ENCODE results near the gene CAD. TPM values are rescaled to one million over a fixed set of nuclear protein-coding genes. Genes with fewer than 3 reads are reported as not detected.

CAD gene
- total RNA-seq, 2 experiments from 2014 or later = 156 to 158 TPM

DNA sequence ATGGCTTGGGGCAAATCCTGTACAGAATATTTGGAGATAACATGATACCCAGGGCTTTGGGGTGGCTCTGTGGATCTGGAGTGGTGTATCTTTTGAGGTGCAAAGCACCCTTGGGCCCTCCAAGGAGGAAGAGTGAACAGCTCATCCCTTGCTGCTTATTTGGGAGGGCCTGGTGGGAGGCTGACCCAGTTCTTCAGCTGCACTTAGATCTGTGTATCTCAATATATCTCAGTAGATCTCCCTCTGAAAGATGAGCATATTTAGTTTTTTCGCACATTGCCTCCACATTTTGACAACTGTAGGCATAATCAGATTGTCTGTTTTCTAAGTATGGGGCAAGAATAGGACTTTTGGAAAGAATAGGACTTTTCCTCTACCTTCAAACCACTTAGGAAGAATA is 67.8 kb downstream of the CAD start:
- ChIA-PET CTCF (interaction anchor here (0.8 to 1.2 kb wide), 2 partner anchors 20 to 323 kb away, joined by 3 read pairs; no protein-coding TSS in a partner anchor), POLR2A (no interaction called here)

- POLR2A ChIA-PET = interaction anchor here (0.6 kb wide), 1 partner anchor 170 kb away, joined by 3 read pairs; no protein-coding TSS in a partner anchor
- CTCF ChIA-PET = no interaction called here
Observed at GRCh38 chr2:27285481-27285880, 68.3 kb downstream of the CAD start.

- ChIA-PET POLR2A (no interaction called here), CTCF (interaction anchor here (1.6 kb wide), 1 partner anchor 81 kb away, joined by 4 read pairs; the partner anchor contains the start of gene EIF2B4)
Observed at GRCh38 chr2:27288610-27289009, 71.4 kb downstream of the CAD start.

DNA sequence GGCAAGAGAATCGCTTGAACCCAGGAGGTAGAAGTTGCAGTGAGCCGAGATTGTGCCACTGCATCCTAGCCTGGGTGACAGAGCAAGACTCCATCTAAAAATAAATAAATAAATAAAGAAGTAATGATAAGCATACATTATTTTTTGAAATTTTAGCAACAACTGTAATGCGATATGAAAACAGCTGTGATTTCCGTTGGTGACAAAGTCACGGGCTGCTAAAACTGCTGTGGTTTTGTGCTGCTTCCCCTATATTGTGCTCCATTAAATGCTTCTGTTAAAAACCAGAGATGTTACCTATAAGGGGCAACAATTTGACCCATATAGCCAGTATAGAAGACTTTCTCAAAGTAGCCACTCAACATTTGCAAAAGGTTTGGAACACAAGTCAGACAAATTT is 73.4 kb downstream of the CAD start:
- CTCF ChIA-PET = interaction anchor here (1.5 kb wide), 1 partner anchor 13 kb away, joined by 4 read pairs; no protein-coding TSS in a partner anchor
- POLR2A ChIA-PET = no interaction called here

DNA sequence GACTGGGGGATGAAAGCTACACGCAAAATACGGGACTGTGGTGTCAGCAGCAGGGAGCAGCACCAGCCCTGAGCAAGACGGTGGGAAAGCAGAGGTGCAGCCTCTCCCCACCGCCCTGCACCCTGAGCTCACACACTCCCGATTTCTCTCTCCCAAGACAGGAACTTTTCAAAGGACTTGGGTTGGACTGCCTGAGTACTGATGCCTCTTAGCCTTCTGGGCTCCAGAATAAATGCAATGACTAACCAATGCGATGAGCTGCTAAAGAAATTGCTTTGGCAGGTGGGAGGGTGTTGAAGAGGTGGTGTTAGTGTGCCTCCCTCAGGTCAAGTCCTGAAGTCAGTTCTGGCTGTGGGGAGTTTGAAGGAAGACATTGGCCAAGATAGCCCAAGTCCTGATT is 74.7 kb downstream of the CAD start:
- POLR2A ChIA-PET = no interaction called here
- CTCF ChIA-PET = interaction anchor here (1.4 to 2.5 kb wide), 2 partner anchors 11 to 12 kb away, joined by 4 to 12 read pairs; no protein-coding TSS in a partner anchor

Other genes with a start within 250 kb of the CAD start
- gene MAPRE3, start 246.7 kb upstream of the CAD start, total RNA-seq = 1 to 10 TPM; 2.4 to 3.8 TPM
- gene TMEM214, start 184.4 kb upstream of the CAD start, total RNA-seq = 10 to 100 TPM; 74.4 to 75.0 TPM
- 10 to 100 TPM; 15.1 to 15.8 TPM for gene AGBL5, start 165.7 kb upstream of the CAD start, total RNA-seq
- 100 to 1,000 TPM; 338 to 350 TPM for gene OST4, start 145.7 kb upstream of the CAD start, total RNA-seq
- under 1 TPM; 0.48 to 0.69 TPM for gene EMILIN1, start 138.8 kb upstream of the CAD start, total RNA-seq
- gene KHK, start 130.6 kb upstream of the CAD start, total RNA-seq = 10 to 100 TPM; 14.1 to 15.2 TPM
- gene CGREF1, start 98.2 kb upstream of the CAD start, total RNA-seq = 1 to 10 TPM; 4.7 to 7.0 TPM
- under 1 TPM; 0.34 to 0.40 TPM for gene ABHD1, start 93.6 kb upstream of the CAD start, total RNA-seq
- gene PREB, start 82.7 kb upstream of the CAD start, total RNA-seq = 10 to 100 TPM; 72.0 to 77.0 TPM
- not detected for gene PRR30, start 78.0 kb upstream of the CAD start, total RNA-seq
- not detected for gene TCF23, start 68.4 kb upstream of the CAD start, total RNA-seq
- 10 to 100 TPM; 95.3 to 96.0 TPM for gene ATRAID, start 5.3 kb upstream of the CAD start, total RNA-seq
- gene SLC5A6, start 5.1 kb upstream of the CAD start, total RNA-seq = 10 to 100 TPM; 91.3 to 94.1 TPM
- under 1 TPM; 0.23 to 0.59 TPM for gene SLC30A3, start 45.7 kb downstream of the CAD start, total RNA-seq
- gene DNAJC5G, start 58.1 kb downstream of the CAD start, total RNA-seq = not detected
- under 1 TPM; 0.15 to 0.30 TPM for gene TRIM54, start 65.1 kb downstream of the CAD start, total RNA-seq
- 1 to 10 TPM; 1.0 to 1.1 TPM for gene UCN, start 91.1 kb downstream of the CAD start, total RNA-seq
- gene MPV17, start 105.7 kb downstream of the CAD start, total RNA-seq = 10 to 100 TPM; 89.3 to 92.8 TPM
- gene GTF3C2, start 139.4 kb downstream of the CAD start, total RNA-seq = 10 to 100 TPM; 76.1 to 76.6 TPM
- gene EIF2B4, start 153.0 kb downstream of the CAD start, total RNA-seq = 10 to 100 TPM; 43.6 to 46.6 TPM
- 100 to 1,000 TPM; 111 to 112 TPM for gene SNX17, start 153.2 kb downstream of the CAD start, total RNA-seq
- 1 to 10 TPM; 8.2 to 9.5 TPM for gene ZNF513, start 163.4 kb downstream of the CAD start, total RNA-seq
- 100 to 1,000 TPM; 179 to 181 TPM for gene PPM1G, start 192.2 kb downstream of the CAD start, total RNA-seq
- 10 to 100 TPM; 65.0 to 71.2 TPM for gene NRBP1, start 211.3 kb downstream of the CAD start, total RNA-seq
- 1 to 10 TPM; 3.9 to 4.6 TPM for gene KRTCAP3, start 225.0 kb downstream of the CAD start, total RNA-seq

Data from activated CD8-positive, alpha-beta memory T cell treated with anti-CD3 and anti-CD28 coated beads for 36 hours (primary cell).